GM21576 (cell line): ENCODE data around the gene AFF3.

Experiments
- ATAC-seq: cut with Tn5 transposase; IDR thresholded peaks from one replicate; pipeline ENCODE4 v1.9.1; 2021; ENCODE audit warnings: mild to moderate bottlenecking, moderate library complexity; ENCODE audit not compliant: unreplicated experiment

AFF3 gene

DNA sequence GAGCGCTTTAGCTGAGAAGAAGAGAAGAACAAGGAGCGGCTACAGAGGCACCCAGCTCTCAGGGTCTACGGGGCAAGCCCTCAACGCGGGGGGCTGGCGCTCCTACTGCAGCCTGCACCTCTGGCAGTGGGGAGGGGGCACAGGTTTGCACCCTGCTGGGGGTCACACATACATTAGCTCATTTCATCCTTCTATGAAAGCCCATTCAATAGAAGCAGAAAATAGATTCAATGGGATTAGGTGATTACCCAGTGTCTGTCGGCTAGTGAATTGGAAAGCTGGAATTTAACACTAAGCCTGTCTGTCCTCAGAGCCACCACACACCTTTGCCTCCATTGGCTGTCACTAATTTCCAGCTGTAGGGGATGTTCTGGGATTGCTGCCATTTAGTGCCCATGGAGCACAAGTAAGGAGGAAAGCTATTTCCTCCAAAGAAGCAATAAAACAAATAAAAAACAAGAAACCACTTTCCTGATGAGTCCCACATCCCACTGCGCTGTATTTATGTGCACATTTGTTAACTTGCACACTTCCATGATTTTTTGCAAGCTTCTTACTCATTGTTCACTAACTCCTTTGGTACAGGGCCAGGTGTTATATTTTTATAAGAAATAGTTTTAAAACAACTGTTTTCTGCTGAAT, 333.0 kb downstream of the AFF3 start:
- ATAC-seq, result no peak

DNA sequence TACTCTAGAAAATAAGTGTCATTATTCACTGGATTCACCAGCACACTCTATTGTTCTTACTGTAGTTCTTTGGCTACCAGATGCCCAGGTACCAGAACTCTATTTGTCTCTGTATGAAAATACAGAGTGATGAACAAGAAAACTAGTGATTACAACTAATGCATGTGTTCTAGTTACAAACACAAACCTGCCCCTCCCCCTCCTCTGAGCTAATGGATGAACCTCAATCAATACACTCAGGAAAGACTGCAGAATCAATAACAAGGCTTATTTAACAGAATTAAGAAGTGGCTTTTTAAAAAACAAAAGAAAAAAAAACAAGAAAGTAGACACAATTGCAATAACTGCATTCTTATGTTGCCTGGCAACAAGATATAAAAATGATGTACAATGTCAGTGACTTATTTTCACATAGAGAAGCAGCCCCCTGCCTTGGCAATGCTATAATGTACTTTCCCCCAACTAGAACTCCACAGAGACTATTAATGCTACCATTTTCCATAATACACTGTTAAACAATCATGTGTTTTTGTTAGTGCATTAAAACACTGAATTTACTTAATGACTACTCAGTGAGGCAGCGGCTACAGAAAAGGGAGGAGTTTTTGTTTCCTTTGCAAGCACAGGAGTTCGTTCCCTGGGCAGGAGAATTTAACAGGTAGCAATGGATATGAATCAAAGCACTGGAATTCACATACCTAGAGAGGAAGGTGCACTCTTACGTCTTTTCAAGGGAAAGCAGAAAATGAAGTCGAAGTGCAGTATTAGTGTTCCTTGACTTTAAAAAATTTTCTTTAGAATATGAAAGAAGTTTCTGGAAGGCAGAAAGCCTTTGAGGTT, 333.8 kb downstream of the AFF3 start:
- ATAC-seq, result no peak

DNA sequence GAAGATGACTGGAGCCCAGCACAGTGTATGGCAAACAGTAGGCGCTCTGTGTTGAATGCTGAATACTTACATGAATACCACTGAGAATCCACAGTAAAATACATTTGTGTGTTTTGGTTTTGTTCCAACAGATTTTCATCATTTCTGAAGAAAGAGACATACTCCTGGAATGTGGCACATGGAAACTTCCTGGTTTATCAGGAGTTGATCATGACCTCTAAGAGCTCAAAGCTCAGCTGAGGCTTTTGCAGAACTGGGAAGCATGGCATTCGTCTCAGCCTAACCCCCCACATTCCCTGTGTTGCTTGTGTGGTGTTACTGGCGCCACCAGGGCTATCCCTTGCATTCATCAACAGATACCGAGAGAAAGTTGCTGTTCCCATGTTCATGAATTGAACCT, 335.6 kb downstream of the AFF3 start:
- ATAC-seq, result no peak

DNA sequence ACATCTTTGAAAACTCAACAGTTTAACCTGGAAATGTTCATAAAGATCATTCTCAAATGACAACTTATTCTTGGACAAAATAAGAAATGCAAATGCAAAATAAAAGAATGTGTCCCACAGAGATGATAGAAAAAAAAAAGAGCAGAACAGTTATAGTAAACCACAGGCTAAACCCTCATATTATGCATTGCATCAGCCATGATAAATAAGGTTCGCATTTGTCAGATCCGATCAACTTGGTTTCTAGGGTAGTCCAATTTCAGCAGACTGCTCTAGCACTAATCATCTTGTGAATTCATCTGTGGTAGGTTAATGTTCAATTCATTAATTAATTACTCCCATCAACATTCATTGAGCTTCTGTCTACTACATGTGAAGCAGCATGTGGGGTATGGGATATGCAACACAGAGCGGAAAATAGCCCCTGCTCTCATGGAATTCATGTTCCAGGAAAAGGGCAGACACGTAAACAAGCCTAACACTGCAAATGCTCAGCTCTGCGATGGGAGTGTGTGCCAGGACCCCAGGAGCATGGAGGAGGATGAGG, 336.4 kb downstream of the AFF3 start:
- no peak for ATAC-seq

DNA sequence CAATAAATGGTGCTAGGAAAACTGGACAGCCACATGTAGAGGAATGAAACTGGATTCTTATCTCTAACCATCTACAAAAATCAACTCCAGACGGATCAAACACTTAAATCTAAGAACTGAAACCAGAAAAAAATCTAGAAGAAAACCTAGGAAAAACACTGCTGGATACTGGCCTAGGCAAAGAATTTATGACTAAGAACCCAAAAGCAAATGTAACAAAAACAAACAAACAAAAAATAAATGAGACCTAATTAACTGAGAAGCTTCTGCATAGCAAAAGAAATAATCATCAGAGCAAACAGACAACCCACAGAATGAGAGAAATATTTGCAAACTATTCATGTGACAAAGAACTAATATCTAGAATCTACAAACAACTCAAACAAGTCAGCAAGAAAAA, 338.5 kb downstream of the AFF3 start:
- ATAC-seq, result no peak

DNA sequence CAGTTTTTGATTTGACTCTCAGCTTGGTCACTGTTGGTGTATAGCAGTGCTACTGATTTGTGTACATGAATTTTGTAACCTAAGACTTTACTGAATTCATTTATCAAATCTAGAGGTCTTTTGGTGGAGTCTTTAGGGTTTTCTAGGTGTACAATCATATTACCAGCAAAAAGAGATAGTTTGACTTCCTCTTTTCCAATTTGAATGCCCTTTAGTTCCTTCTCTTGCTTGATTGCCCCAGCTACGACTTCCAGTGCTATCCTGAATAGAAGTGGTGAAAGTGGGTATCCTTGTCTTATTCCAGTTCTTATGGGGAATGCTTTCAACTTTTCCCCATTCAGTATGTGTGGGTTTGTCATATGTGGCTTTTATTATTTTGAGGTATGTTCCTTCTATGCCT, 339.7 kb downstream of the AFF3 start:
- no peak for ATAC-seq

DNA sequence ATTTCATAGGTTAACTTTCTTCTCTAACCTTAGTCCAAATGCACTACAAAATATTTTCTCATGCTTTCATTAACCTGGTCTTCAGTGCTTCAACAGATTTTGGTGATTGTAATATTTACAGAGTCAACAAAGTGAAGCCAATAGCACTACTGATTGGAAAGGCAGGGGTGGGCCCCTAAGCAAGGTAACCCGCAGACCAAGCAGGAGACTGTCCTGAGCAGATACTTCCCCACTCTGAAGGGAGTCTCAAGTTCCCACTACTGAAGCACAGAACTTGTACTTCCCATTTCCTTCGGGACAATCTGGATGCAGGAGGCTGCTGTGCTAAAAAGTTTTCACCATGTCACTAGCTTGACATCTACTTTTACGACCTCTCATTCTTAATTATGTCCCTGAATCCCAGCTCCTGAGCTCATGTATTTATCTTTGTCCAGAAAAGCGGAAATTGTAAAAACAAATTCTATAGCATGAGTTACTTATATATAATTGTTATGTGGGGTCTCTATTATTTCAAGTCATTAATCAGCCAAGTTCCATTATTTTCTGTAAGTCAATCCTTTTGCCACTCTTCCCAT, 341.0 kb downstream of the AFF3 start:
- no peak for ATAC-seq

DNA sequence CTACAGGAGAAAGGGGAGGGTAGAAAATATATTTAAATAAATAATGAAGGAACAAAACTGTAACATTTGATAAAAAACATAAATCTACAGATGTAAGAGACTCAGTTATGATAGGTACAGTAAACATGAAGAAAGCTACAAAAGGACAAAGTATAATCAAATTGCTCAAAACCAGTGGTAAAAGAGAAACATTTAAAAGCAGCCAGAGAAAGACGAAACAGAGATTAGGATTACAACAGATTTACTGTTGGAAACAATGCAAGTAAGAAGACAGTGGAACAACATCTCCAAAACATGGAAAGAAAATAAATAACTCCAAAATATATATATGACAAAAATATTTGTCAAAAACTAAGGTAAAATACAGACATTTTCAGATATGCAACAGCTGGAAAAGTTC, 344.9 kb downstream of the AFF3 start:
- ATAC-seq, result no peak

DNA sequence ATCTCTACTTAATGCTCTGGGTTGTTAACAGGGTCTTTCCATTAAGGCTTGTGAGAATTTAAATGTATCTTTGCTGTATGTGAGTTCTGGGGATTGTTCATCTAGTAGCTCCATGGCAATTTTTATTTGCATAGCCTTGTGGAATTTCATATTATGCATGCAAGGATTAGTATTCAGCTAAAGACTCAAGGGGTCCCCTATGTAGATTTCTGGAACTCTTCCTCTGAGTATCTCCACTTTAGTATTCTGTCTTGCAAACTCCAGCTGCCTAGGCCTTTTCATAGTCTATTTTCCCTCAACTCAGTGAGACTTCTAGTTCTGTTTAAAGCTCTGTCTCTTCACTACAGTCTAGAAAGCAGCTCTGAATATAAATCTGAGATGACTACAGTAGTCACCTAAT, 348.0 kb downstream of the AFF3 start:
- ATAC-seq, result no peak

DNA sequence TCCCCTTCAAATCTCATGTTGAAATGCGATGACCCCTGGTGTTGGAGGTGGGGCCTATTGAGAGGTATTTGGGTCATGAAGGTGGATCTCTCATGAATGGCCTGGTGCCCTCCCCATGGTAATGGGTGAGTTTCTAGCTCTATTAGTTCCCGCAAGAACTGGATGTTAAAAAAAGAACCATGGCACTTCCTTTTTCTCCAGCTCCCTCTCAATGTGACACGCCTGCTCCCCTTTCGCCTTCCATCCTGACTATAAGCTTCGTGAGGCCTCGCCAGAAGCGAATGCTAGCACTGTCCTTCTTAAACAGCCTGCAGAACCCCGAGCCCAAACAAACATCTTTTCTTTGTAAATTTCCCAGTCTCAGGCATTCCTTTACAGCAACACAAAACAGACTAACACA, 349.4 kb downstream of the AFF3 start:
- no peak for ATAC-seq

DNA sequence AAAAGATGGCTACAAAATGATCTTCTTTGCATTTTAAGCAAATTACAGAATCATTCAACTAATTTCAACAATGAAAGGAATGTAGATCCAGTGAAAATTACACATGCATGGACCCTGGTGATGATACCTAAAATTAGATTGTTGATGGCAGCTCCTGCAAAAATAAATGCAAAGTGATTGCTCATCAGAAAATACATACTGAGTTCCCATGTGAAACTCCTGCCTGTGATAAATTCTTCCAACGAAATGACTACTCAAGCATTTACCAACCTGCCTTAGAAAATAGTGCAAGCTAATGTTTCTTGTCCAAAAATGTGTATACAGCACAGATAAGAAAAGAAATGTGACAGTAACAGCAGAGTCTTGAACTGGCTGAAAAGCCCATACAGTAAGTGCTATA, 352.5 kb downstream of the AFF3 start:
- ATAC-seq, result no peak

DNA sequence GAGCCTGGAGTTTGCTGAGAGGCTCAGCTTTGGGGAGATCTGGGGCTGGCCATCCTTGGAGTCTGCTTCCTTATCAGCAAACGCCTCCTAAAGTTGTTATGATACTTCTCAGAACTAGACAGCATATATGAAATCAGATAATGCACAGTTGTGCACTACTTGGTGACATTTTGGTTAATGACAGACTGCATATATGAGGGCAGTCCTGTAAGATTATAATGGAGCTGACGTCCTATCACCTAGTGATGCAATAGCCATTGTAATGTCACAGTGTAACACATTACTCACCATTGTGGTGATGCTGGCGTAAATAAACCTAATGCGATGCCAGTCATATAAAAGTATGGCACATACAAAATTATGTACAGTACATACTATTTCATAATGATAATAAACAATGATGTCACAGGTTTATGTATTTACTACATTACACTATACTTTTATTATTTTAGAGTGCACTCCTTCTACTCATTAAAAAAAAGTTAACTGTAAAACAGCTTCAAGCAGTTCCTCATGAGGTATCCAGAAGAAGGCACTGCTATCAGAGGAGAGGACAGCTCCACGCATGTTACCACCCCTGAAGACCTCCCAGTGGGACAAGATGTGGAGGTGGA, 354.5 kb downstream of the AFF3 start:
- no peak for ATAC-seq

DNA sequence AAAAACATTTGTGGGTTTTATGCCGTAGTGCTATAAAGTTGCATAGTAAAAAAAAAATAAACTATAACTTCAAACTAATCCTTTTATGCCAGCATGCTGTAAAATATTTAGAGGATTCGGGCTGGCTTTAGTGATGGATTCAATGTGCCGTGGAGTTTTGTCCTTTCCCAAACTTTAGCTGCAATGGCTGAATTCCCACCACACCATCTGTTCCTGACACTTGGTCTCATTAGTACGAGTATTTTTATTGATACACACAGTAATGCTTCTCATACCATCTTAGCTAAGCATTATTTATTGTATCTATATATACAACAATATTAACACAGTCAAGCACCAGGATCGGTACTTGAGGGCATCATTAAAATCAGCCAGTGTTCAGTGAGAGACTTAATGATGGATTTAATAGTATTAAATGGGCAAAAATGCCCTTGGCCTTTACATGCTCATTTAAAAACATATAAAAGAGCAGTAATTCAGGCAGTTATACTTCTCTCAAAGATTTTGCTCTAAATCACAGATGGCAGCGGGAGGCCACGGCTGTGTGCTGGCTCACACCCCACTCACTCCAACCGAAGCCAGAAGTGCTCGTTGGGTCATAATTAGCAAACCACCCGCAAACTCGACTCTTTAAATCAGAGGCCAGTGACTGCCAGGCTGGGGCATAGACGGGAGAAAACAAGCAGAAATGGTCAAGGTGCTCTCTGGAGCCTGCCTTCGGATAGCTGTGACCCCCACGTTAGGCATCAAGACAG, 355.6 kb downstream of the AFF3 start:
- no peak for ATAC-seq

DNA sequence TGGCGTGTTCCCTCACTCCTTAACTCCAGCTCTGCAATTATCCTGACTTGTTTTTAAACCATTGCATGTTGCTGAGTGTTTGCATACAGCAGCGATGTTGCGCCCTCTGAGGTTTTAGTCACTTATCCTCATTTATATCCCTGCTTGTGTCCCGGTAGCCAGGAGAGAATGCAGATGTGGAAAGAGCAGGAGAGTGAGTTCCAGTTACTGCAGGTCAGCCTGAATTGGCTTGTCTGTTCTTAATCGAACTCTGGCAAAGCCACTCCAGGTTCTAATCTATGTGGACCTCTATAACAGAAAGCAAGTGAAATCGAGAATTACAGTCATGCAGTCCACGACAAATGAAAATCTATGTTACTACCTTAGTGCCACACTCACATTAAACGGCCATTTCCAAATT, 357.4 kb downstream of the AFF3 start:
- no peak for ATAC-seq

DNA sequence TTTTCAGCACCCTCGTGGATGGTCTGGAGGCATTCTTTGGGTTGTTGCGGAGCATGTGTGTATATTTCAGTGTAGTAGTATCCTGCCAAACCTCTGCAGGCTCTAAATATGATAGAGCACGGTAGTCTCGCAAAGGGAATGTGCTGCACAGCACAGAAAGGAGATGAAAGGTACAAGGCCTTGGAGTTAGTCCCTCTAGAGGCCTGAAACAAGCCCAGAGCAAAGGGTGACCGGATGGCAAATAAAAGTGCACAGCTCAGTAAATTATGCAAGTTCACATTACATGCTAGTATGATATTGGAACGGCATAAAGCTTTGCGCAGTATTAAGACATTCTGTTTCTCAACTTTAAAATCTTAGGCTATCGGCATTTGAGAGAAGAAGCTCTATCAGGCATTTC, 358.1 kb downstream of the AFF3 start:
- ATAC-seq, result no peak

DNA sequence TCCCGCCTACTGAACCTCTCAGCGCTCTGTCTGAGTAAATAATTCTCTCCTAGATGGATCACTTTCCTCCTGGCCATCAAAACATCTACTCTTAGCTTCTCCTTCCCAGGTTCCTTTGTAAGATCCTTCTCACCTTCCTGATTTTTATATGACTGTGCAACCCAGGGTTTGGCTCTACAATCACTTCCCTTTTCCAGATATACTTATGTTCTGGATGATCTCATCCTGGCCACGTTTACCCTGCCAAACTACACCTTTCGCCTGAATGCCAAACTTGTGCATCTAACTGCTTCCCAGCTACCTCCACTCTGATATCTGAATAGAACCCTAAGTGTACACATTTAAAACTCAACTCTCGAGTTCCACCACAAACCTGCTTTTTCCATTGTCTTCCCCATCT, 362.1 kb downstream of the AFF3 start:
- ATAC-seq, result no peak

DNA sequence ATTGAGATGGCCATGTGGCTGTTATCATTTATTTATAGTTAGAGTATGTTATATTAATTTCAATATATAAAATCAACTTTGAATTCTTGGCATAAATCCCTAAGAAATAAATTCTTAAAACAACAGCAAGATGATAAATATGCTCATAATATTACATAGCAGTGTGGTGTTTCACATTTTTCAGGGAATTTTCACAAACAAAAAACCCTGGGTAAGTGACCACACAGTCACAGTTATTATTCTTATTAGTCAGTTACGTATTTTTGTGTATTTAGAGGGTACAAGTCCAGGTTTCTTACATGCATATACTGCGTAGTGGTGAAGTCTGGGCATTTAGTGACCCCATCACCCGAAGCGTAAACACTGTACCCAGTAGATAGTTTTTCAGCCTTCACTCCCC, 363.1 kb downstream of the AFF3 start:
- no peak for ATAC-seq

DNA sequence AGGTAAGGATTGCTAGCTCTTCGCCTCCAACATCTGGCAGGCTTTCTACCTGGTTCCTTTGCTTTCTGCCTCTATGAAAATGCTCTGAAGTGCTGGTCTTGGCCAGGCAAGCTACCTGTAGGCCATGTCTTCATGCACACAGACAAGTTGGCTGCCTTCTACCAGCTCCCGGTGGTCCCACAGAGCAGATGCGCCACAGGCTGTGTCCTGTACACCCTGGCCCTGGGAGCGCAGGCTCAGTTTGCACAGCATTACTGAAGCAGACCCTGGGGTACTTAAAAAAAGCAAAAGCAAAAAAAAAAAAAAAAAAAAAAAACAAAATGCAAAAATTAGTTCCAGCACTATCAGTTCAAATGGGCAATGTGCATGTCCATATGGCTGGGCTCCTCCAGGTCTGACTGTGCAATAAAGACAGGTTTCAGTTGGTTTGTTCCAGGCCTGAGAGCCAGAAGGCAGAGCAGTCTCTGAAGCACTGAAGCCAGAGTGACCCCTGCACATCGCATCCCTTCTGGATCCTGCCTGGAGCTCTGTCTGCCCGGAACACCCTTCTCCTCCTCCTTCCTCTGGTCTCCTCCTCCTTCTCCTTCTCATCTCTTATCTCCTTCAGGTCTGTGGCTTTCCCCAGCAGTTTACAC, 364.6 kb downstream of the AFF3 start:
- no peak for ATAC-seq

DNA sequence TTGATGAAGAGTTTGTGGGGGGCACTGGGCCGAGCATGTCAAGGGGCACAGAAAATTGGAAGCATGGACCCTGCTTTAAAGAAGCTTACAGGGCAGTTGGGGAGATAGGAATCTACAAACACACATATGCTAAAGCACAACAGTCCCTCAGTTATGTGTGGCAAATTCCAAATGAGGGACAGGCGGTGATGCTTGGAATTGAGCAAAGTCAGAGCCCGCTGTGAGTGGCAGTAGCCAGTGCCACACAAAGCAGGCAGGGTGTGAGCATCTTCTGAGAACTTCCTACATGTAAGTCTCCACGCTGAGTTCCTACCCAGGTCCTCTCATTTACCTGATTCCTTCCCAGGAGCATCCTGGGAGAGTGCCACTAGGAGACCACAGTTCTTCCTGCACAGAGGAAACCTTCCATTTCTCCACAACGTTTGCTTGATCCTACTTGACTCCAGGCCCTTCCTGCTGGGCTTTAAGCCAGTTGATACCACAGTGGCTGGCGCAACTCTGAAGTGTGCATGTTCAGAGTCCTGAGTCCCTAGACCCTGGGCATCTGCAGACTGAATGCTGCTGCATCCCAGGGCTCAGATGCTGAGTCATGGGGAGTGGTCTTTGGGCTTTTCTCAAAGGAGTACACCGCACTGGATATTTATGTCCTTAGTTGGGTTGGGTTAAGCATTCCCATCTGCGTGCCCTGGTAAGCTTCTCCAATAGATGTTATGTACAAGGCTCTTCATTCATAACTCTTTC, 365.3 kb downstream of the AFF3 start:
- no peak for ATAC-seq
